GM19240 (cell line): Measurements from ENCODE around the gene GPR183.

Experiments used
- DNase-seq: peaks from one replicate; pipeline ENCODE4 v3.0.0; 2011; ENCODE audit warnings: low spot score; ENCODE audit not compliant: insufficient read length

GPR183 gene, protein sequence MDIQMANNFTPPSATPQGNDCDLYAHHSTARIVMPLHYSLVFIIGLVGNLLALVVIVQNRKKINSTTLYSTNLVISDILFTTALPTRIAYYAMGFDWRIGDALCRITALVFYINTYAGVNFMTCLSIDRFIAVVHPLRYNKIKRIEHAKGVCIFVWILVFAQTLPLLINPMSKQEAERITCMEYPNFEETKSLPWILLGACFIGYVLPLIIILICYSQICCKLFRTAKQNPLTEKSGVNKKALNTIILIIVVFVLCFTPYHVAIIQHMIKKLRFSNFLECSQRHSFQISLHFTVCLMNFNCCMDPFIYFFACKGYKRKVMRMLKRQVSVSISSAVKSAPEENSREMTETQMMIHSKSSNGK

DNA sequence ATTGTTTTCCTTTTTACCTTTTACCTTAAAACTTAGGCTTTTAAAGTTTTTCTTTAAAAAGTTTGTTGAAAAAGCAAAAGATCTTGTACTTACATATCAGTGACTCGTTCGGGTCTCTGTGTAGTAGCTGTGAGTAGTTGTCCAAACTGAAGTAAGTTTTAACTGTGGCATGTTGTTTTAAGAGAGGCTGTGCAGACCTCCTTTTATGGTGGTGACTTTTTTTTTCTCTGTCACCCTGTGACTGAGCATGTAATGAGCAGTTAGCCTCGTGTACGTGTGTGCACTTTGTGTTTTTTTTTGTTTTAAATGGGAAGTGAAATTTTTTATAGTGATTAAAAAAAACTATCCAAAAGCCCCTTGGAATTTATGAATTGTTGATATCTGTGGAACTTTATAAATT lies at the start of gene GPR183:
GPR183 (minus strand) TSS at position 153 of the 400 bp plus-strand sequence. CDS start 11,254 bp downstream, outside the sequence.
- no peak for DNase-seq

GRCh38 chr13:99356262-99357091 lies 49.3 kb upstream of the GPR183 start:
- DNase-seq, result no peak

- DNase-seq, result no peak
Observed at GRCh38 chr13:99356012-99356261, 48.7 kb upstream of the GPR183 start.

GRCh38 chr13:99355267-99356011 lies 48.2 kb upstream of the GPR183 start:
- no peak for DNase-seq

- no peak for DNase-seq
Observed at GRCh38 chr13:99354371-99354951, 47.3 kb upstream of the GPR183 start.

- DNase-seq, result no peak
Observed at GRCh38 chr13:99353836-99354235, 46.6 kb upstream of the GPR183 start.

GRCh38 chr13:99353246-99353600 lies 46.0 kb upstream of the GPR183 start:
- no peak for DNase-seq

DNA sequence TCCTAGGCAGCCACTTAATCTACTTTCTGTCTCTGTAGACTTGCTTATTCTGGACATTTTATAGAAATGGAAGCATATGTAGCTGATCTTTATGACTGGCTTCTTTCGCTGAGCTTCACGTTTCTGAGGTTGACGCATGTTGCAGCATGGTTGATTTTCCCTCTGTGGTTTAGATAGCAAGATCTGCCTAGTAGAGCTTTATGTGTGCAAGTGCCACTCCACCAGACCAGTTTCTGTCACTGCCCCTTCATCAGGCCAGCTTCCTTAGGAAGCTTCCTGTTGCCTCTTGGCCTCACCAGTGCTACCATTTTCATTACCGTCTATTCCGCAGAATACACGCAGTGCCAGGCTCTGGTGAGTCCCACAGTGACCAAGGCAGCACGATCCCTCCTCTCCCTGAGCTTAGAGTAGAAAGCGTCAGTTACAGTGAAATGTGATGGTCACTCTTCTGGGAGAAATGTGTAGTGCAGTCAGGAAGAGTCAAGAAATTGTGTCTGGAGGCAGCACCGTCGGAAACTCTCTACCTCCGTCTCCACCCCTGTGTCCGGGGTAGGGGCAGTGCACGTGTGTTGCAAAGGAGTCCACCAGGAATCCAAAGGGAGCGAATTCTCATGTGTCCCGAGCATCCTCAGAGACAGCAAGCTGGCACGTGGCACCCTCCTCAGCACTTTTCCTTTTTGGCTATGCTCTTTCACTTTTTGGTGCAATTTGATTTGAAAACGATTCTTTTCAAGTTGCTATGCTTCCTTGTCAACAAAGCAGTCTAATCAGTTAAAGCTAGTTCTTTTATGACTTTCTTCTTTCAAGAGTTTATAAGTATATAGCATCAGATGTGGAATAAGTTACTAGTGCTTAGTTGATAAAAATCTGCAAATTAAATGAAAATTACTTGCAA lies 45.4 kb upstream of the GPR183 start:
- DNase-seq, result no peak

DNA sequence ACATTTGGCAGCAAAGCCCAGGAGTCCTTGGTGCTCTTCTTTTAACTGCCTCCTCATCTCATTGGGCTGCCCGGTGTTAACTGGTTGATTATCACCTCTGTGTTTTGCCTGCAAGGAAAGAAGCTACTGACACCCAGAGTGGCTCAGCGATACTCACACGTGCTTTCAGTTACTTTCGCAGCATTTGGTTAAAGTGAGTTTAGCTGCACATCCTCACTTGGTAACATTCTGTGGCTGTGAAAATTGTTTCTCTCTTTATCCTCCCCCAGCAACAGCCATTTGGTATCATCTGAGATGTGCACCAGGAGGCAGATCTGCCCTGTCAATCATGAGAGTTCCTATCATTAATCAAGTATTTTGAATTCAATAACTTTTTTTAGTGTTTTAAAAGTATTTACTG lies 44.6 kb upstream of the GPR183 start:
- DNase-seq, result no peak

- no peak for DNase-seq
Observed at GRCh38 chr13:99350191-99350590, 43.0 kb upstream of the GPR183 start.

- no peak for DNase-seq
Observed at GRCh38 chr13:99347911-99348451, 40.8 kb upstream of the GPR183 start.

DNA sequence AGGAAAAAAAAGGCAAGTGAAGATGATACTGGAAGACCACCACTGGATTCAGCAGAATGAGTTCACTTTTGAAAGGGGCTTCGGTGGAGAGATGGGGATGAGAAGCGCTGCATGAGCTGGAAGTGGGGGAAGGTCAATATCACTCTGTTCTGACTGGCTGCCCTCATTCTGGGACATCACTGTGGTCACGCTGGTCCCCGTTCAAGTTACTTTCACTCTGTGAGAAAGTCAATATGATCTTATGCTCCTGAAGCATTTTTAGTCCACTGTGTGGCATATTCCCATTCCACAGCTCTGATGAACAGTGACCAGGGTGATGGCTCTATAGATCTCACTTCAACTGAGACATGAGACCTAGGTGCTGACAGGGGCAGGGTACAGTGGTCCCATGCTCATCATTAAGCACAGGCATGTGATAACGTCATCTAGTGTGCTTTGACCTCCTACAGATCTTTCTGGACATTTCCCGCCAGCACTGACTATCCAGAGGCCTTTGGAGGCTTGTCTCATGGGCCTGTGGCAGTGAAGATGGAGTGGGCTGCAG lies 40.2 kb upstream of the GPR183 start:
- DNase-seq, result no peak

DNA sequence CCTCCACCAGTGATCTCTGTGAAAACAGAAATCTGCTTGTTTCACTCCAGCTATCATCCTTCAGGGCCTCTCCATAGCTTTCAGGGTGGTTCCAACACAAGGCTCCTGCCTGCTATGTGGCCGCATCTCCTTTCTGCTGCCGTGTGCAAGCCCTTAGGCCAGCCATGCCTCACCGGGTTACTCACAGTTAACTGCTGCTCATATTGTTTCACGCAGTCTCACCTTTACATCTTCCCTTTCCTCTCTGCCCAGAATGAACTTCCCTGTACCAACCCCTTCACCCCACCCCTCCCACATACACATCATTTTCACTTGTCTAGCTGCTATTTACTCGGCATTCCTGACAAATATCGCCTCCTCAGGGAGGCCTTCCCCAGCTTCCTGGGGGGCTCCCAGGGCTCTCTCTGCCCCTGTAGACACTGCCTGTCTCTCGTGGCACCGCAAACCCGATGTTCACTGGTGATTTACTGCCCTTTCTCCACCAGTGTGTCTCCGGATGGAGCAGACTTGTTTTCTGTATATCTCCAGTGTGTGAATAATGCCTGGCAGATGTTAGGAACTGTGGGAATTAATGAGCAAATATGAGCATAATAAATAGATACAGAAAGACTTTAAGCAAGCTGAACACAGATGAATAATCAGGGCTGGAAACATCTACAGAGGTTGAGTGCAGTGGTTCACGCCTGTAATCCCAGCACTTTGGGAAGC lies 39.3 kb upstream of the GPR183 start:
- no peak for DNase-seq

DNA sequence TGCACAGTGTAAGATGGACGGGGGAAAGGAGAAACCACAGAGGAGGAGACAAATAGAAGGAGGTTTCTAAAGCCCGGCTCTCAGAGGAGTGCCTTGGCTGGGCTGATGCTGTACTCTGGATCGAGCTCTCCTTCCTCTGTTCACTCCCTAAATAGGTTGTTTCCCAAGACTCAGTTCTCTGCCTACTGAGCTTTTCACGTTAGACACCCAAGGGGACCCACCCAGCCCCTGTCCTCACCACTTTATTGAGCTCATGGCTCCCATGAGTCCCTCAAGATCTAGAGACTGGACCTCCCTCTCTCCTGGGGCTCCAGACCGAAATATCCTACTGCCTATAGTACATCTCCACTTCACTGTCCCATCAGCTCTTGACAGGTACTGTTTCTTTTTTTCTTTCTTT lies 38.1 kb upstream of the GPR183 start:
- DNase-seq, result no peak

DNA sequence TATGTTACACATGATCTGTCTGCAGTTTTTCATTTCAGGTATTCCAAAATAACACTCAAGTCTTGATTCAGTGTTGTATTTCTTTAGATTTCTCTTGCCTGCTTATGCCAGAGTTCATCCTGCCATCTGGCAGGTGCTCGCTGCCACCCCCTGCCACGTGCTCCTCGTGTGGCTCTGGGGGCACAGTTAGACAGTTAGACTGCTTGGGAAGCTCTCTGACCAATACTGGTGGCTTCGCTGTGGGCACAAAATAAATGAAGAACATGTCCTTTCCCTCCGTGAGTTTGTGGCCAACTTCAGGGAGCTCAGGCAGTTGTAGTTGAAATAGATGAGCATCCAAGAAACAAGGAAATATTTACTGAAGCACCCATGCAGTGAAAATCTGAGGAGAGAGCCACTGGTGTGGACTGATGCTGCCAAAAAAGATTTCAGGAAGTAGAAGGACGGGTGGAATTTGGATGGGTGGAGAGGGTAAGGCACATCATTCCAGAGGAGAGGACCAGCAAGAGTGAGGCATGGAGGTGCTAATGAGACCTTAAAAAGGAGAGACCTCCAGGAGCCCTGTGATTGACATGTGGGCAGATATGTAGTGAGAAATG lies 37.5 kb upstream of the GPR183 start:
- no peak for DNase-seq

DNA sequence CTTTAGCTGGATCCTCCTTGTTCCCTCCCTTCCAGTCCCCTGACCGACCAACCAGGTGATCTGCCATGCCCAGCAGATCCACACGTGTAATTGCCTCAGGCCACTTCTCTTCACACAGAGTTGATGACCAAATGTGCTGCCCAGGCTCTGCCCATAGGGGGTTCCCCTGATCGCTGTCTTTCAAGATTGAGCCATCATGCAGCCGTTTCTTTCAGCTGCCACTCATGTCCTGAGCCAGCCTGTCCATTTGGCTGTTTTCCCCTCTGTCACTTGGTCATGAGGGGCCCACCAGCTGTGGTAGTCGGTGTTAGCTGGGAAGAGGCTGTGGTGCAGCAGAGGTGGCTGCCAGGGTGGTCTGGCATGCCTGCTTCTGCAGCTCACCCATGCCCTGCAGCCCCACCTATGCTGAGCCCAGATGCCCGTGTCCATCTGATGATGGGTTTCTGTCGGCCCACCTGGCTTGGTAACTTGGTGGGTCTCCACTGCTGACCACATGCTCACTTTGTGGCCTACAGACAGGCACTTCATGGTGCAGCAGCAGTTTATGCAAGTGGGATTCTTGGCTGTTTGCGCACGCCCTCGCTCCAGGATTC lies 35.6 kb upstream of the GPR183 start:
- DNase-seq, result no peak

DNA sequence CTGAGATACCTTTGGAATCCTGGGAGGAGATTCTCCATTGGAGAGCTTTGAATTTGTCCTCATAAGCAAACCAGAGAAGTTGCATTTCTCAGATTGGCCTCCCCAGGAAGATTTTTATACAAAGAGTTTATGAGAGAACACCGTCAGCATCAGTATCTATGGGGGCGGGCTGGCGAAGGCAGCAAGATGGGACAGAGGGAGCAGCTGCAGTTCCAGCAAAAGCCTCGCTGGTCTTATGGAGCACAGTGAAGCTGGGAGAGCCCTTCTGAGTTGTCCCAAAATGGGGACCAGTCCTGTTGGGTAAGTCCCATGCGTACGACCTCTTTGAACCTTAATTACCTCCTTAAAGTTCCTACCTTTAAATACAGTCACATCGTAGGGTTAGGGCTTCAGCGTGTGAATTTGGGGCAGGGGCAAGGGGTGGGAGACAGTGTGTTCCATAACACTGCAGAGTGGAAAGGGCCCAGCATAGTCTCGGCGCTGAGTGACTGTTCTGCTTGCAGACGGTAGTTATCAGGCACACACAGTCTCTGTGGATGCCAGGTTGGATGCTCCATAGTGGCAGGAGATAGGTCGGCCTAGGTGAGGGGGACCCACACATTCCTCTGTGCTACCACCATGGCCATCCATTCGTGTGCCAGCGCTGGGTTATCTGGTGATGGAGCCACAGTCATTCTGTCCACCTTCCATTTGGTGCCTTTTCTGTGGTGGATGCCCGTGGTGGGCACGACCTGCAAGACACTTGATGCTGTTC lies 34.9 kb upstream of the GPR183 start:
- DNase-seq, result no peak

- no peak for DNase-seq
Observed at GRCh38 chr13:99340638-99341037, 33.4 kb upstream of the GPR183 start.
